IMR-90 (cell line): ENCODE results near the gene LUZP1. TPM values are rescaled to one million over a fixed set of nuclear protein-coding genes. Genes with fewer than 3 reads are reported as not detected.

Experiments used
- ATAC-seq: fragments of 200-7000 bp; cut with Tn5 transposase; 2 replicates; pipeline ENCODE4 v1.9.1; 2020; ENCODE audit warnings: low read depth, mild to moderate bottlenecking, moderate library complexity
- BruUV-seq: library from RNA; stranded (reverse); fragments of 400-500 nt; replicated peaks from 2 replicates; lab custom pipeline; 2021; lab: Mats Ljungman, UMichigan
- CTCF ChIA-PET: fragments of 300-600 bp; formaldehyde crosslinking; extraction: SDS; loops from one replicate; lab custom pipeline; 2021; ENCODE audit warnings: antibody characterized with exemption; lab: Yijun Ruan, JAX
- POLR2A ChIA-PET: fragments of 300-600 bp; sonication (Branson Sonifier 250); formaldehyde crosslinking; loops from one replicate; lab custom pipeline; 2022; ENCODE audit warnings: antibody characterized with exemption; ENCODE audit not compliant: unreplicated experiment; lab: Charles Lee
- DNase-seq: peaks from one replicate; pipeline ENCODE4 v3.0.0; 2013
- H2AFZ ChIP-seq: replicated peaks from 2 replicates; pipeline ENCODE3; 2013; ENCODE audit warnings: low read length, mild to moderate bottlenecking; ENCODE audit not compliant: poor library complexity
- H2AK5ac ChIP-seq: 2 replicates; pipeline ENCODE4 v1.6.1; 2013; ENCODE audit warnings: low read depth, low read length, inconsistent platforms
- H2AK9ac ChIP-seq: replicated peaks from 2 replicates; pipeline ENCODE3; 2013; ENCODE audit warnings: mild to moderate bottlenecking, low read depth, low read length, moderate library complexity; ENCODE audit not compliant: poor library complexity
- H2BK120ac ChIP-seq: 2 replicates; pipeline ENCODE4 v1.6.1; 2013; ENCODE audit warnings: low read depth, low read length, inconsistent platforms
- H2BK15ac ChIP-seq: 3 replicates; pipeline ENCODE4 v1.6.1; 2013; ENCODE audit warnings: low read depth, low read length, inconsistent platforms
- H2BK20ac ChIP-seq: 2 replicates; pipeline ENCODE4 v1.6.1; 2013; ENCODE audit warnings: low read depth, mild to moderate bottlenecking, inconsistent platforms, low read length, moderate library complexity
- H2BK5ac ChIP-seq: 2 replicates; pipeline ENCODE4 v1.6.1; 2013; ENCODE audit warnings: mild to moderate bottlenecking, low read depth, low read length, inconsistent platforms; ENCODE audit not compliant: poor library complexity, severe bottlenecking
- H3K14ac ChIP-seq: replicated peaks from 2 replicates; pipeline ENCODE4 v1.6.1; 2013; ENCODE audit warnings: low read depth, low read length, inconsistent platforms
- H3K18ac ChIP-seq: 2 replicates; pipeline ENCODE4 v1.6.1; 2013; ENCODE audit warnings: low read depth, low read length, control low read depth
- H3K23ac ChIP-seq: 2 replicates; pipeline ENCODE4 v1.6.1; 2013; ENCODE audit warnings: low read depth, low read length, inconsistent platforms
- H3K27ac ChIP-seq: 2 replicates; pipeline ENCODE4 v1.5.1; 2013; ENCODE audit warnings: mild to moderate bottlenecking, control low read depth, low read length; ENCODE audit not compliant: insufficient read depth
- H3K27me3 ChIP-seq: 2 replicates; pipeline ENCODE4 v1.6.1; 2013; ENCODE audit warnings: low read length; ENCODE audit not compliant: control insufficient read depth, insufficient read depth
- H3K36me3 ChIP-seq: 2 replicates; pipeline ENCODE4 v1.6.1; 2013; ENCODE audit warnings: low read length, mixed read lengths; ENCODE audit not compliant: control insufficient read depth, insufficient read depth
- H3K4ac ChIP-seq: 2 replicates; pipeline ENCODE4 v1.6.1; 2013; ENCODE audit warnings: low read depth, low read length, inconsistent platforms
- H3K4me1 ChIP-seq: 2 replicates; pipeline ENCODE4 v1.6.1; 2013; ENCODE audit warnings: low read length, mixed read lengths; ENCODE audit not compliant: control insufficient read depth, insufficient read depth
- H3K4me2 ChIP-seq: 2 replicates; pipeline ENCODE4 v1.6.1; 2013; ENCODE audit warnings: low read depth, mild to moderate bottlenecking, control low read depth, low read length, moderate library complexity
- H3K4me3 ChIP-seq: 2 replicates; pipeline ENCODE4 v1.5.1; 2013; ENCODE audit warnings: low read depth, mild to moderate bottlenecking, control low read depth, low read length, moderate library complexity; ENCODE audit not compliant: insufficient read depth
- H3K56ac ChIP-seq: 2 replicates; pipeline ENCODE4 v1.6.1; 2013; ENCODE audit warnings: low read length, inconsistent platforms; ENCODE audit not compliant: insufficient read depth; ENCODE audit errors: extremely low read depth
- H3K79me1 ChIP-seq, 2 experiments: 2 replicates each; pipeline ENCODE4 v1.6.1; 2013; ENCODE audit warnings: low read length in 2 of 2, inconsistent platforms in 1 of 2, low read depth in 1 of 2
- H3K9ac ChIP-seq: 2 replicates; pipeline ENCODE4 v1.6.1; 2013; ENCODE audit warnings: low read depth, low read length, control low read depth
- H3K9me1 ChIP-seq: 2 replicates; pipeline ENCODE4 v1.6.1; 2013; ENCODE audit warnings: low read length, inconsistent platforms; ENCODE audit not compliant: insufficient read depth
- H3K9me3 ChIP-seq: 2 replicates; pipeline ENCODE4 v1.6.1; 2013; ENCODE audit warnings: low read length; ENCODE audit not compliant: control insufficient read depth, insufficient read depth
- H4K20me1 ChIP-seq: 2 replicates; pipeline ENCODE4 v1.6.1; 2013; ENCODE audit warnings: low read length, inconsistent platforms; ENCODE audit not compliant: insufficient read depth
- H4K5ac ChIP-seq: 2 replicates; pipeline ENCODE4 v1.6.1; 2013; ENCODE audit warnings: mild to moderate bottlenecking, low read depth, low read length, control low read depth
- H4K8ac ChIP-seq, 2 experiments: 2 replicates each; pipeline ENCODE4 v1.6.1; 2013; ENCODE audit warnings: low read depth in 2 of 2, low read length in 2 of 2, control low read depth in 1 of 2, inconsistent platforms in 1 of 2
- H4K91ac ChIP-seq: 2 replicates; pipeline ENCODE4 v1.6.1; 2013; ENCODE audit warnings: low read depth, low read length, inconsistent platforms; ENCODE audit not compliant: insufficient read depth
- BHLHE40 ChIP-seq: fragments of 150-350 bp; IDR thresholded peaks from 2 replicates; pipeline ENCODE4 v1.6.1; 2016; ENCODE audit warnings: mild to moderate bottlenecking, low read depth, low read length
- CEBPB ChIP-seq: IDR thresholded peaks from 2 replicates; pipeline ENCODE4 v1.6.1; 2012; ENCODE audit warnings: low read depth, low read length, improper control_type of control experiment
- CHD1 ChIP-seq: IDR thresholded peaks from 2 replicates; pipeline ENCODE4 v1.6.1; 2012; ENCODE audit warnings: low read depth, low read length, improper control_type of control experiment
- FOS ChIP-seq: fragments of 150-350 bp; IDR thresholded peaks from 2 replicates; pipeline ENCODE4 v1.6.1; 2016; ENCODE audit warnings: low read depth, low read length
- MAFK ChIP-seq: IDR thresholded peaks from 2 replicates; pipeline ENCODE4 v1.6.1; 2012; ENCODE audit warnings: low read depth, low read length, improper control_type of control experiment
- MXI1 ChIP-seq: IDR thresholded peaks from 2 replicates; pipeline ENCODE4 v1.6.1; 2012; ENCODE audit warnings: low read depth, mild to moderate bottlenecking, low read length, moderate library complexity, borderline replicate concordance
- POLR2A ChIP-seq: IDR thresholded peaks from 2 replicates; pipeline ENCODE4 v1.6.1; 2012; ENCODE audit warnings: mild to moderate bottlenecking, low read depth, low read length
- RAD21 ChIP-seq: IDR thresholded peaks from 2 replicates; pipeline ENCODE4 v1.6.1; 2012; ENCODE audit warnings: low read length, improper control_type of control experiment
- RFX5 ChIP-seq: IDR thresholded peaks from 2 replicates; pipeline ENCODE4 v1.8.0; 2012; ENCODE audit warnings: low read depth, mild to moderate bottlenecking, low read length, moderate library complexity
- SMC3 ChIP-seq: fragments of 150-350 bp; IDR thresholded peaks from 2 replicates; pipeline ENCODE4 v1.6.1; 2016; ENCODE audit warnings: low read depth, mild to moderate bottlenecking, antibody characterized with exemption, low read length, moderate library complexity
- WGBS, 2 experiments: methylation state at CpG; one replicate each; pipeline versions ENCODE4 v1.1.5 to v1.1.7; 2013; ENCODE audit warnings: missing lambda C conversion rate in 2 of 2; ENCODE audit not compliant: insufficient read length in 1 of 2; ENCODE audit errors: extremely low coverage in 2 of 2; 5-methylcytosine and 5-hydroxymethylcytosine counted together
- dilution Hi-C: fragments of 300-500 bp; cut with HindIII; formaldehyde crosslinking; loops from one replicate; pipeline ENCODE4 v1.14.3; 2018; ENCODE audit warnings: low sequenced_read_pairs; ENCODE audit not compliant: unreplicated experiment
- in situ Hi-C: fragments of 300-500 bp; cut with MboI; formaldehyde crosslinking; loops from 3 replicates; pipeline ENCODE4 v1.14.3; 2019; ENCODE audit warnings: low sequenced_read_pairs, inconsistent platforms, mixed read lengths
- intact Hi-C: fragments of 100-400 bp; cut with micrococcal nuclease; formaldehyde crosslinking; loops from 2 replicates; pipeline ENCODE4 v1.10.0; 2022
- polyA plus RNA-seq, 3 experiments: library from polyadenylated mRNA; depleted of rRNA; stranded (reverse); fragments of >200 nt; gene quantifications; 2 replicates each; pipeline ENCODE4 v1.2.3, GENCODE V29; 2012; ENCODE audit warnings: low replicate concordance in 1 of 3
- total RNA-seq: library from RNA; depleted of rRNA; stranded (reverse); fragments of >200 nt; gene quantifications from 2 replicates; pipeline ENCODE4 v1.2.3, GENCODE V29; 2012
- TF ChIP-seq, protein P1 (sequence below): conservative IDR thresholded peaks from 2 replicates; pipeline ENCODE4 v1.5.1; 2012; ENCODE audit warnings: mild to moderate bottlenecking, low read depth, low read length, improper control_type of control experiment
- TF ChIP-seq, protein P2 (sequence below): fragments of 150-350 bp; IDR thresholded peaks from 2 replicates; pipeline ENCODE4 v1.6.1; 2017; ENCODE audit warnings: mild to moderate bottlenecking, antibody characterized with exemption, low read length, low read depth

Gene LUZP1
- total and polyA plus RNA-seq, 2 of the 4 experiments (the other 2 are of a cell fraction), result 13.1 to 31.7 TPM

DNA sequence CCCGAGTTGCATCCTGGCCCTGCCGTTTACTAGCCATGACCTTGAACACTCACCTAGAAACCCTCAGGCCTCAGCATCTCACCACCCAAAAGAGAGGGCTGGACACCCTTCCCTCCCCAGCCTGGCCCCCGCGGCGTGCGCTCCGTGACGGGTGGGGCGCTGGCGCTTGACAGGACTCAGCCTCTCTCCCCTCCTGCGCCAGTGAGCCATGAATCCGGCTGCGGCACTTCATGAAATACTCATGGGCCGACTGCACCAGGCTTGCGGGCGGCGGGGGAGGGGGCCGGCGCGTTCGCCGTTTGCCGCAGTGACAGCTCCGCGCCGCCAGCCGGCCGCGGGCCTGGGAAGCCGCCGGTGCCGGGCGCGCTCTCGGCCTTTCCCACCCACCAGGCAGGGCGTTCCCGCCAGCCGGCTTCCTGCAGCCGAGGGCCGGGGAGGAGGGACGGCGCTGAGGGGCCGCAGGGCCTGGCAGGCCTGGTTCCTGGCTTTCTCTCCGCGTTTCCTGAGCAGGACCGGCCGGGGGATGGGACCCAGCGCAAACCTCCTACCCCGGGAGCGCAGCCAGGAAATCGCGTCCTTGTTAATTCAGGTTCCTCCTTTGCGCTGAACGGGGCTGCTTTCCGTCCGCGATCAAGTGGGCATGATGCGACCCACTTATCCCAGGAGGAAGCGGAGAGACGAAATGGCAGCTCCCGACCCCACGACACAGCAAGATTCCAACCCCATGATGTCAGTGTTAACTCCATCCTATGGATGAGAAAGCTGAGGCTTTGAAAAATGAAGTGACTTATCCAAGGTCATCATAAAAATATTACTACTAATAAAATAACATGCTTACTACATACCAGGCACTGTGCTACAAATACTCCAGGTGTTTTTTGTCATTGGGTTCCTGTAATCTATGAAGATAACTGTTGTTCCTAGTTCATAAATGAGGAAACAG lies 9.1 kb upstream of the LUZP1 start:
- H3K9me1 ChIP-seq, result peaks cover 5% of the 10 kb centered on the region; the same call in 1 of the 2 replicates
- peak overlapping the region; percentile 89 for H3K4me2 ChIP-seq
- peak overlapping the region; percentile 93 for H4K5ac ChIP-seq
- peaks cover 8 to 15% of the 10 kb centered on the region in 2 experiments; a peak in 3 of 4 replicates for H3K79me1 ChIP-seq
- H2AK5ac ChIP-seq, result peak overlapping the region; percentile 38
- WGBS, 2 experiments, result 1% methylated on average over 14 of the region's 62 CpGs; no CpG with 5 or more reads in 1 of the 2 experiments
- no peaks in the 10 kb centered on the region for H3K27me3 ChIP-seq
- DNase-seq (peak; percentile 75), ATAC-seq (peak; percentile 92)
- peak overlapping the region; percentile 57 to 91 for H4K8ac ChIP-seq
- peak overlapping the region; percentile 53 for H3K4me3 ChIP-seq
- H3K27ac ChIP-seq, result peak overlapping the region; percentile 80
- no peaks in the 10 kb centered on the region for H4K20me1 ChIP-seq
- peak overlapping the region; percentile 91 for H2BK120ac ChIP-seq
- H2AFZ ChIP-seq, result peak overlapping the region; percentile 95
- intact Hi-C loops (no loop called here), in situ Hi-C loops (no loop called here), dilution Hi-C loops (no loop called here)
- ChIA-PET CTCF (interaction anchor here (0.6 kb wide), 1 partner anchor 82 kb away, joined by 5 read pairs; no protein-coding TSS in a partner anchor), POLR2A (interaction anchor here (0.5 kb wide), 1 partner anchor 167 kb away, joined by 7 read pairs; the partner anchor contains the start of gene HNRNPR)
- H4K91ac ChIP-seq, result peak overlapping the region; percentile 92
- H3K56ac ChIP-seq, result peak overlapping the region; percentile 49
- peak overlapping the region; percentile 71 for H2BK5ac ChIP-seq
- peaks cover 5% of the 10 kb centered on the region for H3K4me1 ChIP-seq
- peak overlapping the region; percentile 93 for H2AK9ac ChIP-seq
- peak overlapping the region; percentile 60 for H2BK20ac ChIP-seq
- no TSS peak for BruUV-seq
- TF ChIP-seq POLR2A (peak; percentile 44), MXI1 (peak; percentile 62; the same call in 1 of the 2 replicates), CHD1 (no peak), MAFK (no peak), BHLHE40 (no peak), SMC3 (peak; percentile 29), FOS (no peak), RFX5 (no peak), CEBPB (no peak), RAD21 (peak; percentile 28; the same call in 1 of the 2 replicates)
- TF ChIP-seq, protein P1, sequence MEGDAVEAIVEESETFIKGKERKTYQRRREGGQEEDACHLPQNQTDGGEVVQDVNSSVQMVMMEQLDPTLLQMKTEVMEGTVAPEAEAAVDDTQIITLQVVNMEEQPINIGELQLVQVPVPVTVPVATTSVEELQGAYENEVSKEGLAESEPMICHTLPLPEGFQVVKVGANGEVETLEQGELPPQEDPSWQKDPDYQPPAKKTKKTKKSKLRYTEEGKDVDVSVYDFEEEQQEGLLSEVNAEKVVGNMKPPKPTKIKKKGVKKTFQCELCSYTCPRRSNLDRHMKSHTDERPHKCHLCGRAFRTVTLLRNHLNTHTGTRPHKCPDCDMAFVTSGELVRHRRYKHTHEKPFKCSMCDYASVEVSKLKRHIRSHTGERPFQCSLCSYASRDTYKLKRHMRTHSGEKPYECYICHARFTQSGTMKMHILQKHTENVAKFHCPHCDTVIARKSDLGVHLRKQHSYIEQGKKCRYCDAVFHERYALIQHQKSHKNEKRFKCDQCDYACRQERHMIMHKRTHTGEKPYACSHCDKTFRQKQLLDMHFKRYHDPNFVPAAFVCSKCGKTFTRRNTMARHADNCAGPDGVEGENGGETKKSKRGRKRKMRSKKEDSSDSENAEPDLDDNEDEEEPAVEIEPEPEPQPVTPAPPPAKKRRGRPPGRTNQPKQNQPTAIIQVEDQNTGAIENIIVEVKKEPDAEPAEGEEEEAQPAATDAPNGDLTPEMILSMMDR, result peak; percentile 27
- TF ChIP-seq, protein P2, sequence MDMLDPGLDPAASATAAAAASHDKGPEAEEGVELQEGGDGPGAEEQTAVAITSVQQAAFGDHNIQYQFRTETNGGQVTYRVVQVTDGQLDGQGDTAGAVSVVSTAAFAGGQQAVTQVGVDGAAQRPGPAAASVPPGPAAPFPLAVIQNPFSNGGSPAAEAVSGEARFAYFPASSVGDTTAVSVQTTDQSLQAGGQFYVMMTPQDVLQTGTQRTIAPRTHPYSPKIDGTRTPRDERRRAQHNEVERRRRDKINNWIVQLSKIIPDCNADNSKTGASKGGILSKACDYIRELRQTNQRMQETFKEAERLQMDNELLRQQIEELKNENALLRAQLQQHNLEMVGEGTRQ, result no peak
- H3K36me3 ChIP-seq, result no peaks in the 10 kb centered on the region
- H2BK15ac ChIP-seq, result peak overlapping the region; percentile 85; the same call in 1 of the 3 replicates
- H3K9ac ChIP-seq, result peak overlapping the region; percentile 76
- H3K23ac ChIP-seq, result peak overlapping the region; percentile 79
- peak overlapping the region; percentile 92 for H3K18ac ChIP-seq
- H3K9me3 ChIP-seq, result no peaks in the 10 kb centered on the region
- peak overlapping the region; percentile 91 for H3K14ac ChIP-seq
- peak overlapping the region; percentile 83 for H3K4ac ChIP-seq
